Motor neuron (in vitro differentiated cells): ENCODE data around the gene NRXN3. TPM values are rescaled to one million over a fixed set of nuclear protein-coding genes. Genes with fewer than 3 reads are reported as not detected.

Experiments
- ATAC-seq, 8 experiments: fragments of 200-7000 bp; cut with Tn5 transposase; replicated peaks in 6 of 8; 2 replicates each; pipeline ENCODE4 v1.8.0; 2021; ENCODE audit warnings: mild to moderate bottlenecking in 8 of 8, moderate library complexity in 8 of 8
- H3K27ac ChIP-seq, 2 donors: fragments of 250-450 bp; sonication (Bioruptor Pico); 2 replicates each; pipeline ENCODE4 v1.9.0; 2021; ENCODE audit warnings: antibody characterized with exemption in 2 of 2, mild to moderate bottlenecking in 2 of 2, moderate library complexity in 1 of 2
- H3K4me1 ChIP-seq, 2 donors: fragments of 250-450 bp; sonication (Bioruptor Pico); replicated peaks in 1 of 2; 2 replicates each; pipeline ENCODE4 v1.6.1; 2021; ENCODE audit warnings: antibody characterized with exemption in 2 of 2, mild to moderate bottlenecking in 2 of 2, moderate library complexity in 1 of 2
- H3K4me3 ChIP-seq, 5 donors: fragments of 250-450 bp; sonication (Bioruptor Pico); 2 replicates each; pipeline ENCODE4 v1.9.0; 2021; ENCODE audit warnings: antibody characterized with exemption in 5 of 5, mild to moderate bottlenecking in 5 of 5, moderate library complexity in 4 of 5
- WGBS, 10 experiments: fragments of 450-650 bp; shearing (Covaris generic); methylation state at CpG; one replicate each; pipeline ENCODE4 v1.0.0; 2022; 5-methylcytosine and 5-hydroxymethylcytosine counted together
- in situ Hi-C, 9 experiments: fragments of 400-800 bp; cut with MboI; loops; one replicate each; pipeline ENCODE4 v1.15.0; 2021; ENCODE audit warnings: low sequenced_read_pairs in 9 of 9, low pct_unique_long_range_greater_than_20kb in 2 of 9; ENCODE audit not compliant: unreplicated experiment in 9 of 9
- total RNA-seq, 8 experiments: library from RNA; unstranded; fragments of 300-600 nt; gene quantifications; 2 replicates each; pipeline versions ENCODE4 v1.2.3 to v1.2.4, GENCODE V29; 2022

NRXN3 gene
- total RNA-seq, 8 experiments from 2014 or later, result 1.1 to 16.5 (median 12.9) TPM

- in situ Hi-C loops, result loop anchor here in 1 of 9 experiments (25.0 kb wide), 1 partner anchor 736 kb away; no protein-coding TSS in a partner anchor
- no peak overlapping the region for H3K27ac ChIP-seq
- ATAC-seq, result peak; percentile 84 to 99 (median 94)
- 10 to 100% (median 51%) methylated on average over 1 to 13 of the region's 13 CpGs; no CpG with 5 or more reads in 1 of the 10 experiments for WGBS, 10 experiments
- H3K4me3 ChIP-seq, result no peak overlapping the region
- peaks cover 23 to 40% of the 10 kb centered on the region in 2 donors for H3K4me1 ChIP-seq
Observed at GRCh38 chr14:78598046-78598920, 428.1 kb downstream of the NRXN3 start.

- 7 to 93% (median 54%) methylated on average over 1 to 4 of the region's 4 CpGs for WGBS, 10 experiments
- in situ Hi-C loops, result loop anchor here in 2 of 9 experiments (25.0 kb wide), 2 partner anchors 232 to 743 kb away; no protein-coding TSS in a partner anchor
- peaks cover 5 to 8% of the 10 kb centered on the region in 2 donors for H3K4me1 ChIP-seq
- no peak overlapping the region for H3K4me3 ChIP-seq
- ATAC-seq, result no peak
- no peak overlapping the region for H3K27ac ChIP-seq
Observed at GRCh38 chr14:78605025-78605762, 435.0 kb downstream of the NRXN3 start.

- peaks cover 12 to 15% of the 10 kb centered on the region in 2 donors for H3K4me1 ChIP-seq
- WGBS, 10 experiments, result 0 to 100% (median 90%) methylated on average over 1 of the region's 1 CpG
- ATAC-seq, result peak in 3 of 8 experiments; percentile 45 to 89 (median 59)
- H3K27ac ChIP-seq, result no peak overlapping the region
- in situ Hi-C loops, result loop anchor here in 2 of 9 experiments (25.0 kb wide), 2 partner anchors 231 to 744 kb away; no protein-coding TSS in a partner anchor
- no peak overlapping the region for H3K4me3 ChIP-seq
Observed at GRCh38 chr14:78605897-78606500, 435.8 kb downstream of the NRXN3 start.

- 13 to 100% (median 67%) methylated on average over 1 to 4 of the region's 4 CpGs for WGBS, 10 experiments
- peaks cover 24 to 25% of the 10 kb centered on the region in 2 donors for H3K4me1 ChIP-seq
- no peak for ATAC-seq
- no peak overlapping the region for H3K27ac ChIP-seq
- no peak overlapping the region for H3K4me3 ChIP-seq
- in situ Hi-C loops, result loop anchor here in 2 of 9 experiments (25.0 kb wide), 2 partner anchors 228 to 747 kb away; no protein-coding TSS in a partner anchor
Observed at GRCh38 chr14:78608998-78609787, 439.0 kb downstream of the NRXN3 start.

- WGBS, 10 experiments, result 8 to 67% (median 41%) methylated on average over 2 to 4 of the region's 4 CpGs; no CpG with 5 or more reads in 2 of the 10 experiments
- in situ Hi-C loops, result loop anchor here in 2 of 9 experiments (25.0 kb wide), 2 partner anchors 226 to 749 kb away; no protein-coding TSS in a partner anchor
- Histone ChIP-seq H3K27ac (peak overlapping the region in 1 of 2 donors; percentile 33), H3K4me1 (peaks cover 33 to 34% of the 10 kb centered on the region in 2 donors), H3K4me3 (no peak overlapping the region)
- peak in 5 of 8 experiments; percentile 72 to 90 (median 83) for ATAC-seq
Observed at GRCh38 chr14:78610994-78611393, 440.8 kb downstream of the NRXN3 start.

GRCh38 chr14:78611796-78612571 lies 441.8 kb downstream of the NRXN3 start:
- 28 to 100% (median 67%) methylated on average over 1 to 3 of the region's 3 CpGs; no CpG with 5 or more reads in 1 of the 10 experiments for WGBS, 10 experiments
- in situ Hi-C loops, result loop anchor here in 2 of 9 experiments (25.0 kb wide), 2 partner anchors 225 to 750 kb away; no protein-coding TSS in a partner anchor
- ATAC-seq, result no peak
- Histone ChIP-seq H3K4me1 (peaks cover 36 to 38% of the 10 kb centered on the region in 2 donors), H3K27ac (no peak overlapping the region), H3K4me3 (no peak overlapping the region)

- no peak for ATAC-seq
- Histone ChIP-seq H3K4me1 (peaks cover 36 to 38% of the 10 kb centered on the region in 2 donors), H3K27ac (no peak overlapping the region), H3K4me3 (no peak overlapping the region)
- in situ Hi-C loops, result loop anchor here in 2 of 9 experiments (25.0 kb wide), 2 partner anchors 225 to 750 kb away; no protein-coding TSS in a partner anchor
- WGBS, 10 experiments, result 0 to 100% (median 13%) methylated on average over 1 of the region's 1 CpG; no CpG with 5 or more reads in 5 of the 10 experiments
Observed at GRCh38 chr14:78612666-78613065, 442.5 kb downstream of the NRXN3 start.

GRCh38 chr14:78614593-78614992 lies 444.4 kb downstream of the NRXN3 start:
- in situ Hi-C loops, result loop anchor here in 2 of 9 experiments (25.0 kb wide), 2 partner anchors 223 to 752 kb away; no protein-coding TSS in a partner anchor
- WGBS, 10 experiments, result 8 to 100% (median 67%) methylated on average over 1 to 2 of the region's 2 CpGs; no CpG with 5 or more reads in 3 of the 10 experiments
- no peak overlapping the region for H3K27ac ChIP-seq

GRCh38 chr14:78617735-78618134 lies 447.6 kb downstream of the NRXN3 start:
- WGBS, 10 experiments, result 20 to 100% (median 79%) methylated on average over 2 to 5 of the region's 5 CpGs
- Histone ChIP-seq H3K4me3 (no peak overlapping the region), H3K4me1 (peaks cover 13 to 23% of the 10 kb centered on the region in 2 donors), H3K27ac (no peak overlapping the region)
- in situ Hi-C loops, result loop anchor here in 2 of 9 experiments (25.0 kb wide), 2 partner anchors 220 to 755 kb away; no protein-coding TSS in a partner anchor
- ATAC-seq, result no peak

More at GRCh38 chr14:78614593-78614992, 444.4 kb downstream of the NRXN3 start:
- no peak overlapping the region for H3K4me3 ChIP-seq
- ATAC-seq, result peak in 1 of 8 experiments; percentile 43
- H3K4me1 ChIP-seq, result peaks cover 36 to 42% of the 10 kb centered on the region in 2 donors

- ATAC-seq, result peak in 4 of 8 experiments; percentile 34 to 52 (median 44)
- WGBS, 10 experiments, result 26 to 100% (median 73%) methylated on average over 1 to 6 of the region's 6 CpGs; no CpG with 5 or more reads in 1 of the 10 experiments
- Histone ChIP-seq H3K27ac (no peak overlapping the region), H3K4me1 (peaks cover 11 to 21% of the 10 kb centered on the region in 2 donors), H3K4me3 (no peak overlapping the region)
- in situ Hi-C loops, result loop anchor here in 2 of 9 experiments (25.0 kb wide), 2 partner anchors 219 to 756 kb away; no protein-coding TSS in a partner anchor
Observed at GRCh38 chr14:78618368-78618767, 448.2 kb downstream of the NRXN3 start.

- in situ Hi-C loops, result no loop called here
- no peak overlapping the region for H3K4me3 ChIP-seq
- no peak overlapping the region for H3K27ac ChIP-seq
- H3K4me1 ChIP-seq, result peaks cover 3 to 10% of the 10 kb centered on the region in 2 donors
- peak in 5 of 8 experiments; percentile 23 to 57 (median 42) for ATAC-seq
Observed at GRCh38 chr14:78627114-78627513, 456.9 kb downstream of the NRXN3 start.
